Measurements from ENCODE around the gene ACTL10. TPM values are rescaled to one million over a fixed set of nuclear protein-coding genes. Genes with fewer than 3 reads are reported as not detected.

The ACTL10 gene
- total RNA-seq, 2 experiments from 2014 or later: 4.4 to 4.9 TPM

DNA sequence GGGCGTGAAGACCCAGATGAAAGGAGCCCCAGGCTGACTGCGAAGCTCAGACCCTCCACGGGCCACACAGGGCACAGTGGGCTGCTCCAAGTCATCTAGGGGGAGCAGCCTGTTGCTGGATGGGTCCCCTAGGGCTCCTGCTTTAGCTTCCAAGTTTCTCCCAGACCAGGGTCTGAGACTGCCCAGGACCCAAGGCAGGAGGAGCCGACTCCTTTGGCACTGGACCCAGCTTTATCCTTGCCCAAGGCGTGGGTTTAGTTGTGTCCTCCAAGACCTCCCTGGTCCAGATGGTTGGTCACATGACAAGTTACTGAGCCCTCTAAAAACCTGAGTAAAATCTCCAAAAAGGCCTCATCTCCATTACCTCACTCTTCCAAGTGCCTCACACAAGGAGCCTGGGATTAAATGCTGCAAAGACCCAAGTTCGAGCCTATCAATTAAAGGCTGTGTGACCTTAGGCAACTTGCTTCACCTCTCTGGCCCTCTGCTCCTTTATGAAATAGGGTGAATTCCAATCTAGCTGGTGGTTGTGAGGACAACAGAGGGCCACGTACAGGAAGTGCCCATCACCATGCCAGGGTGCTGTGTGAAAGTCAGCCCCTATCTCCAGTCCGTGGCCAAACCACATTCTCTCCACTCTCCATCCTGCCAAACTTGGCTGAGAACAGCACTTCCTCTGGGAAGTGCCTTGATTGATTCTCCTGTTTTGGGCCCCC is 5.0 kb downstream of the ACTL10 start:
- H3K27me3 Mint-ChIP-seq: no peaks in the 10 kb centered on the region
- ATAC-seq (ENCODE audit: low read depth): no peak
- no peaks in the 10 kb centered on the region for H3K9me3 Mint-ChIP-seq
- peak overlapping the region; percentile 37 for H3K4me3 Mint-ChIP-seq
- H3K27ac Mint-ChIP-seq: no peak overlapping the region
- H3K4me1 Mint-ChIP-seq: peaks cover 32% of the 10 kb centered on the region
- POLR2A ChIA-PET: interaction anchor here (0.7 to 1.9 kb wide), 7 partner anchors 8 to 60 kb away, joined by 3 to 7 read pairs (median 5); partner anchors contain the start of genes C20orf144, PXMP4 and ZNF341
- H3K36me3 Mint-ChIP-seq: peaks cover 12% of the 10 kb centered on the region
- DNase-seq: no peak

DNA sequence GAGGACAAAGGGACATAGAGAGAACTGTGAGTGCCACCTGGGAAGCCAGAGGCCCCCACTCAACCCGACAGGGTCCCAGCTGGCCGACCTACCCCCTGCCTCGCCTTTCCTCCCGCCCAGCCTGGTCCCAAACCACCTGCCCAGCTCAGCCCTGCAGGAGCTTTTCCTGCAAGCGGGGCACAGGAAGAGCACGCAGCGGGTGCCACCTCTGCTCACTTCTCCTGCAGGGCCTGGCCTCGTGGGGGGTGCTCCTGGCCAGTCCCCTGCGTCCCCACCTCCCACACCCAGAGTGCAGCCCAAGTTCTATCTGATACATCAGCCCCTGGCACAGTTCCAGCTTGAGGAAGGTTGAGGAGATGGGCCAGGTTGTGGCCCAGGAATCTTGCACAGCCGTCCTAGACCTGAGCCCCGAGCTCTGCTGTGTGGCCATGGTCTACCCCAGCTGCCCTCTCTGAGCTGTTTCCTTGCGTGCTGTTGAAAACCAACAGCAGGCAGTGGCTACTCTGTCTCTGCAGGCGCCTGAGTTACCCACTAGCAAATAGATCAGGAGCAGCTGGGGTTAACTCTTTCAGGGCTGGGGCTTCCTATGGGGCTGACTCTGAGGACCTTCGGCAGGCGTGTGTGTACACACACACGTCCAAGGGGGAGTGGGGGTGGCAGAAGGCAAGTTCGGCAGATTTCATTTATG is 5.8 kb downstream of the ACTL10 start:
- no peaks in the 10 kb centered on the region for H3K27me3 Mint-ChIP-seq

DNA sequence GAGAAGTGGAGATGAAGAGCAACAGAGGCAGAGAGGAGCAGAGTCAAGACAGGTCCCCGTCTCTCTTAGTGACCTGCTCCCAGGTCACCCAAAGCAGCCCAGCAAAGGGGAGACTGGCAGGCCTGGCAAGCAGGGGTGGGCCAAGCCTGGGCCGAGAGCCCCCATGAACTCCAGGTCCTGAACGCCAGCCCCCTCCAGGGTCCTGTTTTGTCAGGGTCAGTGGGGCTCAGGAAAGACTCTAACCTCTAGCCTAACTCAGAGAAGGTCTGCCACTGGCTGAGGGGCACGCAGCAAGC is 6.3 kb downstream of the ACTL10 start:
- Mint-ChIP-seq H3K4me1 (peaks cover 31% of the 10 kb centered on the region), H3K27me3 (no peaks in the 10 kb centered on the region), H3K36me3 (peaks cover 12% of the 10 kb centered on the region), H3K9me3 (no peaks in the 10 kb centered on the region), H3K4me3 (peak overlapping the region; percentile 93), H3K27ac (peak overlapping the region; percentile 84)
- POLR2A ChIA-PET: interaction anchor here (1.1 to 1.3 kb wide), 2 partner anchors 12 to 59 kb away, joined by 5 to 7 read pairs; partner anchors contain the start of gene ZNF341
- no peak for DNase-seq
- no peak for ATAC-seq (ENCODE audit: low read depth)

More for the DNA sequence above, 5.8 kb downstream of the ACTL10 start:
- no peak for DNase-seq
- H3K4me1 Mint-ChIP-seq: peaks cover 31% of the 10 kb centered on the region
- no peaks in the 10 kb centered on the region for H3K9me3 Mint-ChIP-seq
- peak overlapping the region; percentile 84 for H3K27ac Mint-ChIP-seq
- no peak for ATAC-seq (ENCODE audit: low read depth)
- H3K36me3 Mint-ChIP-seq: peaks cover 12% of the 10 kb centered on the region
- H3K4me3 Mint-ChIP-seq: peak overlapping the region; percentile 93
- POLR2A ChIA-PET: interaction anchor here (1.0 to 1.9 kb wide), 5 partner anchors 9 to 60 kb away, joined by 3 to 7 read pairs (median 6); partner anchors contain the start of genes C20orf144, PXMP4 and ZNF341

DNA sequence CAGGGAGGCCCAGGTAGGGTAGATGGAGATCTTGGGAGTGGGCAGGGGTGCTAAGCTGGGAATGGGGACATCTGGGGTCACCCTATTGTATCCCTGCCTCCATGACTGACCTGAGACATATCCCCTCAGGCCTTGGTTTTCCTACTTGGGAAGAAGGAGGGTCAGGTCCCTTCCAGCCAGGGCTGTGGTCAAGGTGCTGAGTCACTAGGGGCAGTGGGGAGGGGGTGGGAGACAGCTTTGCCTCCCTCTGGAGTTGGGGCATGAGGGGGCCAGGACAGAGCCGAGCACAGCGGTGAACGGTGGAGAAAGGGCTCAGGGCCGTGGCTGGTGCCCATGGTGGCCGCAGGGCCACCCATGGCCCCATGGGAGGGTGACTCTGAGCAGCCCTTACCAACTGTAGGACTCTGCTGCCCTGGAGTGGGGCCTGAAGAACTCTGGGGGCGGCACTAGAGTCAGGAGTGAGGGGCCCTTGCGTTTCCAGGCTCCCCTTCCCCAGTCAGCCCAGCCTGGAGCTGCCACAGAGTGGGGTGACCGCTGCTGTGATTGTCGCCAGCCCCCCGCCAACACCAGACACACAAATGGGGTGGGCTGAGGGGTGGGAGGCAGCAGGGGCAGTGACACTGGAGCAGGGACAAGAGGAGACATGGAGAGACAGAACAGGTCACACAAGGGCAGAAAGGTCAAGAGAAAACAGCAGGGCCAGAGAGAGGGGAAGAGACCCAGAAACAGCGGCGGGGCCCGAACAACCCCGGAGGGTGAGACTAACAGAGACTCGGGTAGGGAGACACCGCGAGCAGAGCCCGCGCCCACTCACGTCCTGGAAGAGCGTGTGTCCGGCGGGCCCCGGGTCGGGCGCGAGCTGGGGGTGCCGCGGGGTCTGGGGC is 6.9 kb downstream of the ACTL10 start:
- DNase-seq: no peak
- H3K27ac Mint-ChIP-seq: peak overlapping the region; percentile 90
- H3K36me3 Mint-ChIP-seq: peaks cover 12% of the 10 kb centered on the region
- no peak for ATAC-seq (ENCODE audit: low read depth)
- POLR2A ChIA-PET: interaction anchor here (1.8 to 2.2 kb wide), 3 partner anchors 10 to 58 kb away, joined by 7 to 12 read pairs (median 7); partner anchors contain the start of gene ZNF341
- H3K4me1 Mint-ChIP-seq: peaks cover 34% of the 10 kb centered on the region
- H3K4me3 Mint-ChIP-seq: peak overlapping the region; percentile 93
- no peaks in the 10 kb centered on the region for H3K27me3 Mint-ChIP-seq
- H3K9me3 Mint-ChIP-seq: no peaks in the 10 kb centered on the region

DNA sequence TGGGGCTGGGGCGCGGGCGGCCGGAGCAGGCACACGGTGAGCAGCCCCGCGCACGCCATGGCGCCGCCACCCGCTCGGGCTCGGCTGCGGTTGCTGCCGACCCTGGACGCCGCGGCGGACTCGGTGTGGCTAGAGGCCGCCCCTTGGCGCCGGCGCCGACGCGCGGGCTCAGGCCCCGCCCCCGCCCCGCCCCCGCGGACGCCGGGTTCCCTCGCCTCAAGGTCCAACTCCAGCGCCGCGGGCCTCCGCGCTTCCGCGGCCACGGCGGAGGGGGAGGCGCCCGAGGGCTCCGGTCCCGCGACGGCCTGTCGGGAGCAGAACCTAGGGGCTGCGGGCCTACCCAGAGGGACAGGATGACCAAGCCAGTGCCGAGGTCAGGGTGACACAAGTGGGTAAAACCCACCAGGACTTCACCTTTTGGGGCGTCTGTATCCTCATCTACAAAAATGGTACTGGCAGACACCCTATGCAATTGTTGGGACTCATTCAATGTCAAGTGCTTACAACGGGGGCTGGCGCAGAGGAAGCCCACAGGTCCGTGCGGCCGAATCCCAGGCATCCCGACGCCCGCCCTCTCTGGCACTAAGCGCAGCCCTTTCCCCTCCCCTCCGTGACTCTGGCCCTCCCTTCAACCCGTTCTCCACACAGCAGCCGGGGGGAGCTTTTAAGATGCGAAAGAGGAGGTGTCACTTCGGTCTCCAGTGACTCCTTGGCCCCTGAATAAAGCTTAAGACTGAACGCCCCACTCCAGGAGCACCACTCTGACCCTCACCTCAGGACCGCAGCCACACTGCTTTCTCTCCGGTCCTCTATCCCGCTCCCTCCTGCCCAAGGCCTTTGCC is 7.8 kb downstream of the ACTL10 start, which contains the start of gene NECAB3:
Gene NECAB3, minus strand, starts transcription at position 135 of the 842 bp plus-strand sequence. Its CDS starts 76 bp downstream, at position 59.
- H3K9me3 Mint-ChIP-seq: no peaks in the 10 kb centered on the region
- POLR2A ChIA-PET: interaction anchor here (1.5 to 2.2 kb wide), 5 partner anchors 8 to 57 kb away, joined by 6 to 12 read pairs (median 7); partner anchors contain the start of genes ACTL10 and ZNF341
- H3K4me3 Mint-ChIP-seq: peak within 1 kb of the TSS; percentile 93
- H3K27me3 Mint-ChIP-seq: no peaks in the 10 kb centered on the region
- ATAC-seq (ENCODE audit: low read depth) (peak; percentile 77), DNase-seq (peak; percentile 85)
- peak within 1 kb of the TSS; percentile 90 for H3K27ac Mint-ChIP-seq
- peaks cover 20% of the 10 kb centered on the region for H3K36me3 Mint-ChIP-seq
- H3K4me1 Mint-ChIP-seq: peaks cover 42% of the 10 kb centered on the region

DNA sequence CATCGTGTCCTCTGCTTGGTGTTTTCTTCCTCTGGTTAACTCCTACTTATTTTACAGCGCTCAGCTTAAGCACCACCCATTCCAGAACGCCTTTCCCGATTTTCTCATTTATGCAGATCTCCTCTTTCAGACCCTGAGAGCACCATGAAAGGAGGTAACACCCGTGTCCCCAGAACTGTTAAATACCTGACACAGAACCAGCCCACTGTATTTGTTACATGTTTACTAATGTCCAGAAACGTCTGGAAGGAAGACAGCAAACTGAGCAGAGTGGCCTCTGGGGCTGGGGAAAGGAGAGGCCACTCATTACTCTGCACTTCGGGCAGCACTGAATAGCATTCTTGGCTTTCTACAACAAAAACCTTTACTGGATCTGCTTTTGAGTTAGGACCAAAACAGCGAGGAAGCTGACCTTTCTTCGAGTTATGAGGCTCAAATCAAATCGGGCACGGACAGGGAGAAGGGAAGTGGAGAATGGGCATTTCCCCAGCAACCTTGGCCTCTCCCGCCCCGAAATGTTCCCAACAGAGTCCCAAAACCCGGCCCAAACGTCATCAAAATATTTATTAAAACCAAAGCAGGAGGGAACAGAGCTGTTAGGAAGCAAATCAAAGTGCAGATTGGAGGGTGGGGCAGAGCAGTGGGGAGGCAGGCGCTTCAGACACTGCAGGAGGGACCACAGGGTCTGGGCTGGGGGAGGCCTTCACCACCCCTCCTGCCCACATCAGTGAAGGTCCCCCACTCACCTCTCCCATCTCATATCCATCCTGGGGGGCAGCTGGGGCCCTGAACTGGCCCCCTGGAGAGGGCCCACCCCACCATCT is 8.6 kb downstream of the ACTL10 start:
- ATAC-seq (ENCODE audit: low read depth): no peak
- Mint-ChIP-seq H3K27ac (peak overlapping the region; percentile 79), H3K9me3 (no peaks in the 10 kb centered on the region), H3K4me3 (peak overlapping the region; percentile 64), H3K4me1 (peaks cover 45% of the 10 kb centered on the region), H3K36me3 (peaks cover 18% of the 10 kb centered on the region), H3K27me3 (no peaks in the 10 kb centered on the region)
- POLR2A ChIA-PET: interaction anchor here (1.5 to 2.2 kb wide), 5 partner anchors 8 to 57 kb away, joined by 6 to 12 read pairs (median 7); partner anchors contain the start of genes ACTL10 and ZNF341
- no peak for DNase-seq

DNA sequence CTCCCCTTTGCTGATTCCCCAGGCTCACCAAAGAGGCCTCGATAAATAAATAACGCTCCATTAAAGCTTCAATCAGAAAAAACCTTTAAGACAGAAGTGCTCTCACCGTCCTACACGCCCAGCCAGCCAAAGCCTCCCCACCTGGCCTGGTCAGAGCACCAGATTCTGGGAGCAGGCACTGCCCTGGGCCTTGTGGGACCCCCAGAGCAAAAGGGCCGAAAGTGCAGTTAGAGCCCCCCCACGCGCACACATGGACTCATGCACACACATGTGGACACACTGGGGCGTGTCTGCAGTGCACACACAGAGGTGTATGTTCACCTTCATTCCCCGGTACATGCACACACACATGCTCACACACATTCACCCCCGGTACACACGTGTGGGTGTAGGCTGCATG is 9.4 kb downstream of the ACTL10 start:
- no peaks in the 10 kb centered on the region for H3K27me3 Mint-ChIP-seq
- H3K9me3 Mint-ChIP-seq: no peaks in the 10 kb centered on the region
- ATAC-seq (ENCODE audit: low read depth) (no peak), DNase-seq (no peak)
- H3K27ac Mint-ChIP-seq: peak overlapping the region; percentile 15
- peaks cover 52% of the 10 kb centered on the region for H3K4me1 Mint-ChIP-seq
- H3K4me3 Mint-ChIP-seq: no peak overlapping the region
- POLR2A ChIA-PET: interaction anchor here (1.5 to 2.2 kb wide), 3 partner anchors 9 to 14 kb away, joined by 6 to 12 read pairs (median 6); partner anchors contain the start of gene ACTL10
- H3K36me3 Mint-ChIP-seq: peaks cover 20% of the 10 kb centered on the region

DNA sequence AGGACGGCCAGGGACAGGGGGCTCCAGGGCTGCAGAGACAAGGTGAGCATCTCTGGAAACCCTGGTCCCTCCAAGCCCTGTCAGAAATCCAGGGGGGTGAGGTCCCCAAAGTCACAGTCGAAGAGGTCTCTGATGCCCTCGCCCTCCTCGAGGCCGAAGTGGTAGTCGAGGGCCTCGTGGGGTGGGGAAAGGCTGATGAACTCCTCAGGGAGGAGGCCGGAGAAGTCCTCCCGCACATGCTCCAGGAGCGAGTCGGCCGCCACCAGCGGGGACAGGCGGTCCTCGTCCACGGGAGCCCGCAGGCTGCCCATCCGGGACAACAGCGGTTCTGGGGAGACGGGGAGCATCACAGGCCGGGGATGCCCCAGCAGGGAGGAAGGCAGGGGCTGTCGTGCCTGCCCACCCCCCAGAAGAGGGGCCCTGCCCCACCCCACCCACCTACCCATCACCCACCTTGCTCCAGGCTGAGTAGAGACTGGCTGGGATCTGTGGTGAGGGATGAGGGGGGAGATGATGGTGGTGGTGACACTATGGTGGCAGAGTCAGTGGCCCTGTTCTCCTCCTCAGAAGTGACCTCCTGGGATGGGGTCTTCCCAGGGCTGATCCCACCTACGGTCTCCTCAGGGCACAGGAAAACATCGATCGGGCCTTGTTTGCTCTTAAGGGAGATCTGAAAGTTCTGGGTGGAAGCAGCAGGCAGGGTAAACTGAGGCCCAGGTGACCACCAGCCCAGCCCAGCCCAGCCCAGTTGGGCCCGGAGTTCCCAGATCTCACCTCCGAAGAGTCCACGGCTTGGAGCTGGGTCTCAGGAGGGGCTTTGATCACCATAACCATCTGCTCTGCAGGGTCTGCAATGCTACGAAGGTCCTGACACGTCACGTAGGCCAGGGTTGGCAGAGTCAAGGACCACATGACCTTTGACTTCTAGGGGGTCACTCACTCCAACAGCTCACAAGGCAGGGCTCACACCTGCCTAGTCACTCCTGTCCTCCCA is 10.2 kb downstream of the ACTL10 start:
- H3K4me3 Mint-ChIP-seq: no peak overlapping the region
- no peaks in the 10 kb centered on the region for H3K27me3 Mint-ChIP-seq
- no peaks in the 10 kb centered on the region for H3K9me3 Mint-ChIP-seq

DNA sequence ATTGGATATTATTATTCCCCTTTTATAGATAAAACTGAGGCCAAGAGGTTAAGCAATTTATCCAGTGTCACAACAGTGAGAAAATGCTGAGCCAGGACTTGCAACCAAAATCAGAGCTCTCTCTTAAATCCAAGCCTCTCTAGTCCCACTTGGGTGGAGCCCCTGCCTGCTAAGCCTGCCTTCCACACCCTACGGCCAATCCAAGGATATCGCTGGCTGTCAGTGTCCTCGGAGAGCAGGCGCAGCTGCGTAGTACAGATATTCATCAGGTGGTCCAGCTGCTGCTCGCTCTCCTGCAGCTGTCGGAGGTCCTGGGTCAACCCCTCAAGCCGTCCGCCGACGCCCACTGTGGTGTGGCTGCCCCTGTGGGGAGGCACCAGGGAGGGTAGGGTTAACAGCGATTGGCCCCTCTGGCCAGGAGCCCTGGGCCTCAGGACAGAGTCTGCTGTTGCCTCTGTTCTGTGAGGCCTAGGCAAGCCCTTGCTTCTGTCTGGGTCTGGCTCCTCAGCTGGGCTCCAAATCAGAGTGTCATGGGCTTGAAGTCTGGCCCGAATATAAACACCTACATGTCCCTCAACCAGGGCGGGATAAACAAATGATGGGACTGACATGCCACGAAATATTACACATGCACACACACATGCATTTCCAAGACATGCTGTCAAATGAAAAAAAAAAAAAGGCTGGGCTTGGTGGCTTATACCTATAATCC is 11.4 kb downstream of the ACTL10 start:
- Mint-ChIP-seq H3K9me3 (no peaks in the 10 kb centered on the region), H3K4me1 (peaks cover 59% of the 10 kb centered on the region), H3K27me3 (no peaks in the 10 kb centered on the region), H3K36me3 (peaks cover 18% of the 10 kb centered on the region), H3K27ac (peak overlapping the region; percentile 81), H3K4me3 (no peak overlapping the region)
- POLR2A ChIA-PET: interaction anchor here (1.1 to 6.3 kb wide), 4 partner anchors 10 to 42 kb away, joined by 3 to 116 read pairs (median 10); partner anchors contain the start of genes ACTL10 and PXMP4
- DNase-seq: no peak
- ATAC-seq (ENCODE audit: low read depth): no peak

More for the DNA sequence above, 10.2 kb downstream of the ACTL10 start:
- no peak for DNase-seq
- peaks cover 59% of the 10 kb centered on the region for H3K4me1 Mint-ChIP-seq
- peak overlapping the region; percentile 15 for H3K27ac Mint-ChIP-seq
- POLR2A ChIA-PET: interaction anchor here (1.1 to 6.3 kb wide), 4 partner anchors 10 to 43 kb away, joined by 3 to 116 read pairs (median 10); partner anchors contain the start of genes ACTL10 and PXMP4
- ATAC-seq (ENCODE audit: low read depth): no peak
- H3K36me3 Mint-ChIP-seq: peaks cover 19% of the 10 kb centered on the region
